ENCODE data around the gene RAPGEF6.
"Not testable (repeated sequence)": the region's sequence is repeated elsewhere in the genome, so short reads cannot be mapped to it uniquely, and the experiment has no call there.

RAPGEF6 gene

GRCh38 chr5:131634238-131634637 lies 791 bp downstream of the RAPGEF6 start:
- TF ChIP-seq GATA1 (IDR thresholded peaks at IDR 0.05; ENCODE audit: low read depth, low read length) (no peak), POLR2A (IDR thresholded peaks at IDR 0.05; ENCODE audit: low read length) (no peak)
- DNase-seq = peak; percentile 36 to 61

- no peak for TF ChIP-seq GATA1 (IDR thresholded peaks at IDR 0.05; ENCODE audit: low read depth, low read length)
- peak; percentile 39 to 55 for DNase-seq
Observed at GRCh38 chr5:131633830-131634229, 1.2 kb downstream of the RAPGEF6 start.

- no peak for TF ChIP-seq POLR2A (IDR thresholded peaks at IDR 0.05; ENCODE audit: low read length)
- TF ChIP-seq GATA1 (IDR thresholded peaks at IDR 0.05; ENCODE audit: low read depth, low read length) = no peak
- DNase-seq = peak; percentile 44 to 46
Observed at GRCh38 chr5:131630963-131631350, 4.1 kb downstream of the RAPGEF6 start.

- TF ChIP-seq POLR2A (IDR thresholded peaks at IDR 0.05; ENCODE audit: low read length) (no peak), GATA1 (IDR thresholded peaks at IDR 0.05; ENCODE audit: low read depth, low read length) (no peak)
- DNase-seq = peak; percentile 73 to 89
Observed at GRCh38 chr5:131630208-131630962, 4.6 kb downstream of the RAPGEF6 start.

- TF ChIP-seq GATA1 (IDR thresholded peaks at IDR 0.05; ENCODE audit: low read depth, low read length) (no peak), POLR2A (IDR thresholded peaks at IDR 0.05; ENCODE audit: low read length) (no peak)
- peak in 1 of 2 experiments; percentile 30 for DNase-seq
Observed at GRCh38 chr5:131628990-131629389, 6.0 kb downstream of the RAPGEF6 start.

- TF ChIP-seq GATA1 (IDR thresholded peaks at IDR 0.05; ENCODE audit: low read depth, low read length) (no peak), POLR2A (IDR thresholded peaks at IDR 0.05; ENCODE audit: low read length) (no peak)
Observed at GRCh38 chr5:131627207-131627865, 7.7 kb downstream of the RAPGEF6 start.

GRCh38 chr5:131622633-131623032 lies 12.4 kb downstream of the RAPGEF6 start:
- no peak for DNase-seq
- no peak for TF ChIP-seq GATA1 (IDR thresholded peaks at IDR 0.05; ENCODE audit: low read depth, low read length)
- TF ChIP-seq POLR2A (IDR thresholded peaks at IDR 0.05; ENCODE audit: low read length) = no peak

More at GRCh38 chr5:131627207-131627865, 7.7 kb downstream of the RAPGEF6 start:
- no peak for DNase-seq

GRCh38 chr5:131621164-131621563 lies 13.9 kb downstream of the RAPGEF6 start:
- DNase-seq = not testable (repeated sequence)

GRCh38 chr5:131619102-131619501 lies 15.9 kb downstream of the RAPGEF6 start:
- no peak for DNase-seq
- no peak for TF ChIP-seq GATA1 (IDR thresholded peaks at IDR 0.05; ENCODE audit: low read depth, low read length)
- no peak for TF ChIP-seq POLR2A (IDR thresholded peaks at IDR 0.05; ENCODE audit: low read length)

- DNase-seq = no peak
- TF ChIP-seq GATA1 (IDR thresholded peaks at IDR 0.05; ENCODE audit: low read depth, low read length) = no peak
- no peak for TF ChIP-seq POLR2A (IDR thresholded peaks at IDR 0.05; ENCODE audit: low read length)
Observed at GRCh38 chr5:131617140-131617822, 17.7 kb downstream of the RAPGEF6 start.

- DNase-seq = no peak
- no peak for TF ChIP-seq POLR2A (IDR thresholded peaks at IDR 0.05; ENCODE audit: low read length)
- no peak for TF ChIP-seq GATA1 (IDR thresholded peaks at IDR 0.05; ENCODE audit: low read depth, low read length)
Observed at GRCh38 chr5:131615957-131616356, 19.1 kb downstream of the RAPGEF6 start.

- no peak for DNase-seq
- TF ChIP-seq POLR2A (IDR thresholded peaks at IDR 0.05; ENCODE audit: low read length) (no peak), GATA1 (IDR thresholded peaks at IDR 0.05; ENCODE audit: low read depth, low read length) (no peak)
Observed at GRCh38 chr5:131613423-131613822, 21.6 kb downstream of the RAPGEF6 start.

- TF ChIP-seq GATA1 (IDR thresholded peaks at IDR 0.05; ENCODE audit: low read depth, low read length) (no peak), POLR2A (IDR thresholded peaks at IDR 0.05; ENCODE audit: low read length) (no peak)
- DNase-seq = no peak
Observed at GRCh38 chr5:131611064-131611381, 24.0 kb downstream of the RAPGEF6 start.

- no peak for DNase-seq
- no peak for TF ChIP-seq POLR2A (IDR thresholded peaks at IDR 0.05; ENCODE audit: low read length)
- no peak for TF ChIP-seq GATA1 (IDR thresholded peaks at IDR 0.05; ENCODE audit: low read depth, low read length)
Observed at GRCh38 chr5:131610198-131611063, 24.6 kb downstream of the RAPGEF6 start.

Data from erythroblast (primary cell).